PFSK-1 (cell line): ENCODE data around the gene TIMP3.

Experiments
- FOXP2 ChIP-seq: optimal IDR thresholded peaks from 2 replicates; pipeline ENCODE3; 2011; ENCODE audit warnings: borderline replicate concordance, control low read depth, inconsistent platforms; ENCODE audit not compliant: insufficient read depth; ENCODE audit errors: extremely low read length, extremely low read depth
- POLR2AphosphoS5 ChIP-seq: IDR thresholded peaks from 2 replicates; pipeline ENCODE4 v1.6.1; 2012; ENCODE audit warnings: low read depth, mild to moderate bottlenecking, control low read depth, low read length, moderate library complexity
- REST ChIP-seq, 2 experiments: IDR thresholded peaks; 2 replicates each; pipeline versions ENCODE4 v1.6.1 to v1.8.0; 2011 to 2012; ENCODE audit warnings: low read depth in 2 of 2, low read length in 2 of 2, control low read depth in 1 of 2, inconsistent platforms in 1 of 2, mild to moderate bottlenecking in 1 of 2, moderate library complexity in 1 of 2; ENCODE audit not compliant: insufficient read depth in 1 of 2
- TAF1 ChIP-seq: IDR thresholded peaks from 2 replicates; pipeline ENCODE4 v1.6.1; 2012; ENCODE audit warnings: low read length, control low read depth, borderline replicate concordance; ENCODE audit not compliant: insufficient read depth

GRCh38 chr22:32760815-32761214, 40.7 kb upstream of the TIMP3 start:
- TF ChIP-seq FOXP2, result no peak
- TF ChIP-seq TAF1, result no peak
- no peak for TF ChIP-seq REST (IDR thresholded peaks at IDR 0.05; ENCODE audit: insufficient read depth in 1 of 2, low read depth in 2 of 2, low read length in 2 of 2)
- TF ChIP-seq POLR2AphosphoS5, result no peak
